CD4-positive, CD25-positive, alpha-beta regulatory T cell (primary cell): ENCODE measurements around the gene PARP8. TPM values are rescaled to one million over a fixed set of nuclear protein-coding genes. Genes with fewer than 3 reads are reported as not detected.

Source experiments
- ATAC-seq, 2 donors: fragments of 150-1000 bp; cut with Tn5 transposase; one replicate each; pipeline ENCODE4 v1.10.0; 2021; ENCODE audit warnings: low read depth in 2 of 2, moderate number of reproducible peaks in 2 of 2, moderate library complexity in 1 of 2
- DNase-seq, 3 donors: peaks; one replicate each; pipeline versions ENCODE4 v3.0.0 to v3.0.0-alpha.2; 2012 to 2022; ENCODE audit warnings: mixed read lengths in 1 of 3
- H3K27ac ChIP-seq: one replicate; pipeline ENCODE4 v1.7.0; 2013; ENCODE audit warnings: mild to moderate bottlenecking, low read length; ENCODE audit not compliant: insufficient read depth, poor library complexity, severe bottlenecking
- H3K27me3 ChIP-seq: one replicate; pipeline ENCODE4 v1.7.0; 2013; ENCODE audit warnings: low read length; ENCODE audit not compliant: control insufficient read depth, insufficient read depth
- H3K36me3 ChIP-seq: one replicate; pipeline ENCODE4 v1.7.0; 2013; ENCODE audit warnings: mild to moderate bottlenecking, low read length, moderate library complexity; ENCODE audit not compliant: control insufficient read depth, insufficient read depth
- H3K4me1 ChIP-seq: 2 replicates; pipeline ENCODE4 v1.7.0; 2013; ENCODE audit warnings: mild to moderate bottlenecking, low read length; ENCODE audit not compliant: insufficient read depth, control insufficient read depth, poor library complexity, severe bottlenecking
- H3K4me3 ChIP-seq: one replicate; pipeline ENCODE4 v1.7.0; 2013; ENCODE audit warnings: low read depth, mild to moderate bottlenecking, low read length, moderate library complexity
- H3K9me3 ChIP-seq, 2 experiments: 1 replicate in 1 of 2; 2 replicates in 1 of 2; pipeline ENCODE4 v1.7.0; 2013; ENCODE audit warnings: low read length in 2 of 2, mild to moderate bottlenecking in 1 of 2, moderate library complexity in 1 of 2; ENCODE audit not compliant: control insufficient read depth in 2 of 2
- H3K27ac Mint-ChIP-seq, 3 donors: one replicate each; pipeline ENCODE4 v1.8.0; 2020 to 2022; ENCODE audit warnings: mild to moderate bottlenecking in 3 of 3, mixed read lengths in 3 of 3, moderate library complexity in 2 of 3
- H3K27me3 Mint-ChIP-seq: one replicate; pipeline ENCODE4 v1.8.0; 2022; ENCODE audit warnings: mild to moderate bottlenecking, mixed read lengths
- H3K36me3 Mint-ChIP-seq: one replicate; pipeline ENCODE4 v1.8.0; 2020; ENCODE audit warnings: mixed read lengths
- H3K4me1 Mint-ChIP-seq, 4 donors: one replicate each; pipeline ENCODE4 v1.8.0; 2020 to 2022; ENCODE audit warnings: mixed read lengths in 4 of 4, mild to moderate bottlenecking in 1 of 4
- H3K4me3 Mint-ChIP-seq, 4 donors: one replicate each; pipeline ENCODE4 v1.8.0; 2020 to 2022; ENCODE audit warnings: mild to moderate bottlenecking in 4 of 4, mixed read lengths in 4 of 4, moderate library complexity in 3 of 4
- H3K9me3 Mint-ChIP-seq, 7 donors: one replicate each; pipeline ENCODE4 v1.8.0; 2020 to 2022; ENCODE audit warnings: mixed read lengths in 7 of 7, mild to moderate bottlenecking in 3 of 7, moderate library complexity in 2 of 7
- polyA plus RNA-seq, 4 donors: library from polyadenylated mRNA; unstranded; fragments of 300-500 nt; fragmentation: Illumina TruSeq; gene quantifications; one replicate each; pipeline ENCODE4 v1.2.3, GENCODE V29; 2021
- total RNA-seq: library from RNA; stranded (reverse); gene quantifications from one replicate; pipeline ENCODE4 v1.2.3, GENCODE V29; 2022

Gene PARP8
- total and polyA plus RNA-seq, 5 donors from 2014 or later: 45.0 to 217 (median 56.0) TPM

DNA sequence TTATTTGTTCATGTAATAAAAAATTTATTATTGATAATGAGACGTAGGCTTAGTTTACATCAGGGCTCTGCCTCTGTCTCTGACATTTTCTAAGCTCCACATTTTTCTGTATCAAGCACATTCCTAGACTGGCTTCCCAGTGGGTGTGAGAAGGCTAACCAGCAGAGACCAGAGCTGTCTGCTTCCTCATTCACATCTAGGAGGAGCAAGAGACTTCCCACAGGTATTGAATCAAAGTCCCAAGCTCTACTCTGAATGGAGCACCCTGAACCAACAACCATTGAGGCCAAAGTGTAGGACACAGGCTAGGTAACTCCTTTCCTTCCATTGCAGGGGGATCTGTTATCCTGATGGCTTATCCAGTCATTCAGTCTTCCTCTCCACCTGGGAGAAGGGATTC lies 72.4 kb downstream of the PARP8 start:
- Mint-ChIP-seq H3K36me3 (peaks cover 6% of the 10 kb centered on the region), H3K4me1 (peaks cover 32 to 49% (median 43%) of the 10 kb centered on the region in 4 donors), H3K27ac (no peak overlapping the region), H3K4me3 (no peak overlapping the region), H3K9me3 (peaks cover 0 to under 1% (median 0%) of the 10 kb centered on the region in 7 donors), H3K27me3 (no peaks in the 10 kb centered on the region)
- DNase-seq (no peak), ATAC-seq (no peak)
- Histone ChIP-seq H3K4me1 (peaks cover 12% of the 10 kb centered on the region), H3K9me3 (no peaks in the 10 kb centered on the region), H3K36me3 (peaks cover 3% of the 10 kb centered on the region), H3K27me3 (no peaks in the 10 kb centered on the region), H3K4me3 (no peak overlapping the region), H3K27ac (no peak overlapping the region)

GRCh38 chr5:50740832-50741231 lies 74.4 kb downstream of the PARP8 start:
- DNase-seq (no peak), ATAC-seq (no peak)
- Histone ChIP-seq H3K9me3 (no peaks in the 10 kb centered on the region), H3K27ac (no peak overlapping the region), H3K4me3 (no peak overlapping the region), H3K4me1 (peaks cover 32% of the 10 kb centered on the region), H3K27me3 (no peaks in the 10 kb centered on the region), H3K36me3 (peaks cover 3% of the 10 kb centered on the region)
- Mint-ChIP-seq H3K27ac (peak overlapping the region in 1 of 3 donors; percentile 48), H3K36me3 (peaks cover 5% of the 10 kb centered on the region), H3K9me3 (no peaks in the 10 kb centered on the region), H3K4me3 (no peak overlapping the region), H3K4me1 (peaks cover 34 to 57% (median 48%) of the 10 kb centered on the region in 4 donors), H3K27me3 (no peaks in the 10 kb centered on the region)

DNA sequence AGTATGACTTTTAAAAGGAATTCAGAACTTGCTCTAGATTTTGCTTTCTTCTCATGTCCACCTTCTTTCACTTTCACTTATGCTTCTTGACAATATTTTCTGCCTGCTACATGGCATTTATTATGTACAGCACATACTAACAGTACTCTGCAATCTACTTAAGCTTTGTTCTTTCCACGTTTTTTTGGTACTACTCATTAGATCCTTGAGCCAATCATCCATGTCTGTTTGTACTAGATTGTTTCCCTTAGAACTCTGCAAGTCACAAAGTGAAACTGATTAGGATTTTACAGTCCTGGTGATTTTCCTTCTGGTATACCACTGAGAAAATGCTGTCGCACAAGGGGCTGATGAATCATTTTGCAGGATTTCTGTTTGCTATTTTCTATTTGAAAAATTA lies 78.3 kb downstream of the PARP8 start:
- Histone ChIP-seq H3K27ac (peak overlapping the region; percentile 71), H3K27me3 (no peaks in the 10 kb centered on the region), H3K36me3 (no peaks in the 10 kb centered on the region), H3K9me3 (no peaks in the 10 kb centered on the region), H3K4me3 (peak overlapping the region; percentile 85), H3K4me1 (peaks cover 48% of the 10 kb centered on the region)
- Mint-ChIP-seq H3K36me3 (peaks cover 5% of the 10 kb centered on the region), H3K4me3 (peak overlapping the region; percentile 59 to 89 (median 82)), H3K4me1 (peaks cover 50 to 70% (median 63%) of the 10 kb centered on the region in 4 donors), H3K27ac (peak overlapping the region; percentile 79 to 98 (median 85)), H3K27me3 (no peaks in the 10 kb centered on the region), H3K9me3 (peaks cover 0 to 3% (median 0%) of the 10 kb centered on the region in 7 donors)
- DNase-seq (peak in 2 of 3 donors; percentile 34 to 59), ATAC-seq (peak; percentile 49 to 60)

DNA sequence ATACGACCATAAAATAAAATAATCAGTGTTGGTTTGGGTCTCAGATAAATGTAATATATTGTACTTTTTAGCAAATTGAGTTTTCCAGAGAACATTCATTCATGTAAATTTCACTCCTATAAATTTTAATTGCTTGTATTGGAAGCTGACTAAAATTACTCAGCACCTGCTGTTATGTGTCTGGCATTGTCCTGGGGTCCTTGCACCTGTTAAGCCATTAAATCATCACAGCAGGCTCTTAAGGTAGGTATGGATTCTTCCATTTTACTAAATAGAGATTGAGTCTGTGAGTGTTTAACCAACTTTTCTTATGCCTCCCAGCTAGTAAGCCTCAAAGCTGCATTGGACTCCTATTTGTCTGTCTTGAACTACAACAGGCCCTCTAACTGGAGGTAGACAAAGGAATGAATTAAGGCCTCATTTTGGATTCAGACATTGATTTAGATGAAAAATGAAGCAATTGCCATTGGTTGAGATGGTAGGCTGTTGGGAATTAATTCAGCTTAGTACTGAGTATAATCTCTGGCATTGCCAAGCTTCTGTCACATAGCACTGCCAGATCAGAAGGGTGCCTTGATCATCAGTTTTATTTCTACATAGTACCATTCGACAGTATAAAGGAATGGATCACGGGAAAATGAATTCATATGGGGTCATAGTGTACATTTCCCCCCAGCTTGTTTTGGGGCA lies 78.9 kb downstream of the PARP8 start:
- Mint-ChIP-seq H3K4me3 (peak overlapping the region; percentile 64 to 89 (median 82)), H3K27ac (peak overlapping the region; percentile 79 to 98 (median 85)), H3K36me3 (peaks cover 1% of the 10 kb centered on the region), H3K27me3 (no peaks in the 10 kb centered on the region), H3K9me3 (peaks cover 0 to 3% (median 0%) of the 10 kb centered on the region in 7 donors), H3K4me1 (peaks cover 55 to 73% (median 65%) of the 10 kb centered on the region in 4 donors)
- Histone ChIP-seq H3K4me1 (peaks cover 53% of the 10 kb centered on the region), H3K27me3 (no peaks in the 10 kb centered on the region), H3K36me3 (no peaks in the 10 kb centered on the region), H3K4me3 (peak overlapping the region; percentile 85), H3K9me3 (no peaks in the 10 kb centered on the region), H3K27ac (peak overlapping the region; percentile 71)
- DNase-seq (no peak), ATAC-seq (no peak)

DNA sequence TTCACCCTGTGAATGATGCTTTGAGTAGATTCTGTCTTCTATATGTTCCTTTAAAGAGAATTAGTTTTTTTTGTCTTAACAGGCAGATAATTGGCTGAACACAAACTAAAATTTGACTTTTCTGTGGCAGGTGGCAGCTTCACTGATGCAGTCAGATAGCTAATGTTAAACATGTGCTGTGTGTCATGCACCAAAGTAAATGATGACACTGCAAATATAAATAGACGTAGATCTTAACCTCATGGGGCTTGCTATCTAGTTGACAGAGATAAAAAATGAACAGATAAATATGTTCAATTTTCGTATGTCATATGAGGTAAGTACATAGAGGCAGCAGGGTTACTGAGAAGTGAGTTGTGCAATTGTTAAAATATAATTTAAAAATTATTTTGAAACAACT lies 82.7 kb downstream of the PARP8 start:
- Mint-ChIP-seq H3K4me3 (peak overlapping the region in 3 of 4 donors; percentile 26 to 48 (median 39)), H3K36me3 (peaks cover 7% of the 10 kb centered on the region), H3K27me3 (no peaks in the 10 kb centered on the region), H3K4me1 (peaks cover 53 to 61% (median 58%) of the 10 kb centered on the region in 4 donors), H3K27ac (peak overlapping the region; percentile 19 to 60 (median 32)), H3K9me3 (peaks cover 0 to 3% (median 0%) of the 10 kb centered on the region in 7 donors)
- Histone ChIP-seq H3K27me3 (no peaks in the 10 kb centered on the region), H3K4me1 (peaks cover 44% of the 10 kb centered on the region), H3K4me3 (peak overlapping the region; percentile 14), H3K9me3 (no peaks in the 10 kb centered on the region), H3K36me3 (no peaks in the 10 kb centered on the region), H3K27ac (peak overlapping the region; percentile 19)
- no peak for DNase-seq
- no peak for ATAC-seq

DNA sequence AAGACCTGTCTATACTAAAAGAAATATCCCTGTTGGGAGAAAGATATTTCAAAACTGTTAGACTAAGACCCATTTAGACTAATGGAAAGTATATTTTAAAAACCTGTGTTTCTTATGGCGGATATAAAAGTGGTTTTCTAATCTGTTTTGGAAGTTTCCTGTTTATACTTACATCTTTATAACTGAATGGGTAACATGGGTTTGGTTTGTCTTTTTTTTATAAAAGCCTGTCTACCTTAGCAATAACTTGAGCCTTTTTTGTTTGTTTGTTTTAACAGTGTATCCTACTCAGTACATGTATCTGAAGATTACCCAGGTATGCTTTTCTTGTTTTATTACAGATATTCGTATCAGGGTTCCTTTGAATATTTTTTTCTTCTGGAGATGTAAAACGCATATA lies 83.4 kb downstream of the PARP8 start:
- H3K9me3 ChIP-seq: no peaks in the 10 kb centered on the region
- H3K27ac Mint-ChIP-seq: peak overlapping the region; percentile 19 to 85 (median 67)
- no peaks in the 10 kb centered on the region for H3K27me3 Mint-ChIP-seq
- H3K36me3 ChIP-seq: no peaks in the 10 kb centered on the region
- no peaks in the 10 kb centered on the region for H3K27me3 ChIP-seq
- peak overlapping the region; percentile 43 to 74 (median 62) for H3K4me3 Mint-ChIP-seq
- H3K36me3 Mint-ChIP-seq: peaks cover 8% of the 10 kb centered on the region
- peak overlapping the region; percentile 56 for H3K27ac ChIP-seq
- peak; percentile 33 to 42 for ATAC-seq
- H3K9me3 Mint-ChIP-seq: peaks cover 0 to 3% (median 0%) of the 10 kb centered on the region in 7 donors
- peak overlapping the region; percentile 59 for H3K4me3 ChIP-seq
- peak in 2 of 3 donors; percentile 29 to 37 for DNase-seq
- H3K4me1 ChIP-seq: peaks cover 37% of the 10 kb centered on the region
- peaks cover 46 to 54% (median 53%) of the 10 kb centered on the region in 4 donors for H3K4me1 Mint-ChIP-seq

DNA sequence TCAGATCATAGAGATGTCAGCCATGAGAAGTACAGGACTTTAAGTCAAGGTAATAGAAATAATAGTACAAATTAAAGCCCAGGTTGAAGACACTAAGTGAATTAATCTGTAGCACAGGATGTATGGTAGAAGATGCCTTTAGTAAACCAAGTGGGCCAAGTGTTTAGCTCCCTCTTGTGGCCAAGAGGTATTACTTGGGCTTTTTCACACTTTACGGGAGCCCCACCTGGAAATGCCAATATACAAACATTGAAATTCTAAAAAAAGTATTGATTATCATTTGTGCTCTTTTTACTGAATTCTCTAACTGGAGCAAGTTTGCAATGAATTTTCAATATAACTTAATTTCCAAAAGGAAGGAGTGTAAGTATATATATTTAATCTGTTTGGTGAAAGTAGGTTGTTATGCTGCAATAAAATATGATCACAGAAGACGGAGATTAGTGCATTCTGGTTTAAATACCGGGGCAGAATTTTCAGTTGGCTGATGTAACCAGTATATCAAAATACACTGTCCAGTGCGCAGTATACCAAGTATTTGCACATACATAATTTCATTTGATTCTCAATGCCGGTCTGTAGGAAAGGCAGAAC lies 84.7 kb downstream of the PARP8 start:
- Mint-ChIP-seq H3K9me3 (peaks cover 0 to 3% (median 0%) of the 10 kb centered on the region in 7 donors), H3K27me3 (no peaks in the 10 kb centered on the region), H3K27ac (peak overlapping the region; percentile 8 to 72 (median 70)), H3K36me3 (peaks cover 8% of the 10 kb centered on the region), H3K4me1 (peaks cover 41 to 48% (median 43%) of the 10 kb centered on the region in 4 donors), H3K4me3 (peak overlapping the region; percentile 18 to 82 (median 50))
- peak; percentile 88 to 92 for ATAC-seq
- Histone ChIP-seq H3K36me3 (no peaks in the 10 kb centered on the region), H3K4me1 (peaks cover 24% of the 10 kb centered on the region), H3K4me3 (peak overlapping the region; percentile 20), H3K9me3 (no peaks in the 10 kb centered on the region), H3K27ac (peak overlapping the region; percentile 56), H3K27me3 (no peaks in the 10 kb centered on the region)
- peak; percentile 36 to 78 (median 75) for DNase-seq
